ENCODE measurements around the gene C2CD3.
A peak's percentile ranks its signal among the peaks of the same experiment; 100 is the strongest.

Gene C2CD3

GRCh38 chr11:74139151-74139918, 31.5 kb downstream of the C2CD3 start:
- POLR2A ChIA-PET (ENCODE audit: low non-redundant PET): interaction anchor here (0.7 kb wide), 1 partner anchor 15 kb away, joined by 3 read pairs; no protein-coding TSS in a partner anchor
- no peak overlapping the region for H3K27ac ChIP-seq
- DNase-seq (ENCODE audit: low spot score): no peak
- TF ChIP-seq CTCF (conservative IDR thresholded peaks at IDR 0.05; ENCODE audit: low read depth): no peak
- CTCF ChIA-PET: no interaction called here

GRCh38 chr11:74138572-74138971, 32.2 kb downstream of the C2CD3 start:
- no peak overlapping the region for H3K27ac ChIP-seq
- DNase-seq (ENCODE audit: low spot score): peak; percentile 85
- CTCF ChIA-PET: no interaction called here

GRCh38 chr11:74138021-74138420, 32.8 kb downstream of the C2CD3 start:
- DNase-seq (ENCODE audit: low spot score): no peak
- peak overlapping the region; percentile 76 for H3K27ac ChIP-seq
- ChIA-PET POLR2A (ENCODE audit: low non-redundant PET) (no interaction called here), CTCF (no interaction called here)
- no peak for TF ChIP-seq CTCF (conservative IDR thresholded peaks at IDR 0.05; ENCODE audit: low read depth)

More at GRCh38 chr11:74138572-74138971, 32.2 kb downstream of the C2CD3 start:
- POLR2A ChIA-PET (ENCODE audit: low non-redundant PET): interaction anchor here (0.7 kb wide), 1 partner anchor 16 kb away, joined by 3 read pairs; no protein-coding TSS in a partner anchor
- no peak for TF ChIP-seq CTCF (conservative IDR thresholded peaks at IDR 0.05; ENCODE audit: low read depth)

GRCh38 chr11:74135127-74135840, 35.5 kb downstream of the C2CD3 start:
- peak overlapping the region; percentile 56 for H3K27ac ChIP-seq
- DNase-seq (ENCODE audit: low spot score): no peak
- POLR2A ChIA-PET (ENCODE audit: low non-redundant PET): interaction anchor here (0.7 kb wide), 1 partner anchor 35 kb away, joined by 4 read pairs; no protein-coding TSS in a partner anchor
- no peak for TF ChIP-seq CTCF (conservative IDR thresholded peaks at IDR 0.05; ENCODE audit: low read depth)
- CTCF ChIA-PET: interaction anchor here (0.9 kb wide), 1 partner anchor 171 kb away, joined by 4 read pairs; no protein-coding TSS in a partner anchor

- no peak for TF ChIP-seq CTCF (conservative IDR thresholded peaks at IDR 0.05; ENCODE audit: low read depth)
- H3K27ac ChIP-seq: no peak overlapping the region
- POLR2A ChIA-PET (ENCODE audit: low non-redundant PET): interaction anchor here (0.7 kb wide), 1 partner anchor 36 kb away, joined by 4 read pairs; no protein-coding TSS in a partner anchor
- DNase-seq (ENCODE audit: low spot score): no peak
- CTCF ChIA-PET: interaction anchor here (0.9 kb wide), 1 partner anchor 171 kb away, joined by 4 read pairs; no protein-coding TSS in a partner anchor
These were observed 36.1 kb downstream of the C2CD3 start for GRCh38 chr11:74134661-74135060.

- ChIA-PET CTCF (no interaction called here), POLR2A (ENCODE audit: low non-redundant PET) (no interaction called here)
- H3K27ac ChIP-seq: no peak overlapping the region
- DNase-seq (ENCODE audit: low spot score): no peak
- TF ChIP-seq CTCF (conservative IDR thresholded peaks at IDR 0.05; ENCODE audit: low read depth): no peak
These were observed 37.4 kb downstream of the C2CD3 start for GRCh38 chr11:74133436-74133835.
